Mesodermal cell (in vitro differentiated cells): ENCODE results near the gene GBA2. TPM values are rescaled to one million over a fixed set of nuclear protein-coding genes. Genes with fewer than 3 reads are reported as not detected.
A peak's percentile ranks its signal among the peaks of the same experiment; 100 is the strongest.

Source experiments
- H3K27ac ChIP-seq: 2 replicates; pipeline ENCODE4 v1.7.0; 2013; ENCODE audit warnings: mild to moderate bottlenecking, low read depth, low read length, moderate library complexity; ENCODE audit not compliant: severe bottlenecking
- H3K36me3 ChIP-seq: 2 replicates; pipeline ENCODE4 v1.7.1; 2013; ENCODE audit warnings: mild to moderate bottlenecking, low read length, moderate library complexity; ENCODE audit not compliant: control insufficient read depth, insufficient read depth
- H3K4me1 ChIP-seq: one replicate; pipeline ENCODE4 v1.7.1; 2013; ENCODE audit warnings: mild to moderate bottlenecking, low read length; ENCODE audit not compliant: insufficient read depth, control insufficient read depth, poor library complexity, severe bottlenecking
- H3K4me3 ChIP-seq: 2 replicates; pipeline ENCODE4 v1.7.0; 2013; ENCODE audit warnings: low read length, control low read depth, mild to moderate bottlenecking; ENCODE audit not compliant: insufficient read depth, poor library complexity, severe bottlenecking; ENCODE audit errors: extremely low read depth
- H3K9me3 ChIP-seq: 2 replicates; pipeline ENCODE4 v1.7.1; 2013; ENCODE audit warnings: mild to moderate bottlenecking, low read length, moderate library complexity; ENCODE audit not compliant: control insufficient read depth
- WGBS, 2 experiments: methylation state at CpG; one replicate each; pipeline ENCODE4 v1.1.5; 2013; ENCODE audit warnings: missing lambda C conversion rate in 2 of 2; ENCODE audit not compliant: insufficient coverage in 2 of 2; 5-methylcytosine and 5-hydroxymethylcytosine counted together
- polyA plus RNA-seq, 2 experiments: library from polyadenylated mRNA; stranded (reverse); fragments of 50-300 nt; gene quantifications; one replicate each; pipeline ENCODE4 v1.2.3, GENCODE V29; 2013

The GBA2 gene
- polyA plus RNA-seq (2013, experiment 1 of 2), result 78.5 TPM
- 58.0 TPM for polyA plus RNA-seq (2013, experiment 2 of 2)

GRCh38 chr9:35748858-35749514, at the start of gene GBA2, which contains the start of gene RGP1:
GBA2 (minus strand) TSS chr9:35749228; CDS start chr9:35748704, 524 bp downstream.
RGP1 (plus strand) TSS chr9:35749287; CDS start chr9:35749756, 469 bp downstream.
- Histone ChIP-seq H3K27ac (peak within 1 kb of the TSS; percentile 60), H3K9me3 (no peaks in the 10 kb centered on the region), H3K4me1 (peaks cover 30% of the 10 kb centered on the region), H3K36me3 (peaks cover 58% of the 10 kb centered on the region), H3K4me3 (peak within 1 kb of the TSS; percentile 89)
- 0% methylated on average over 40 to 68 of the region's 69 CpGs for WGBS, 2 experiments

GRCh38 chr9:35797311-35798109, 48.5 kb upstream of the GBA2 start:
- WGBS, 2 experiments, result 88 to 100% methylated on average over 3 of the region's 6 CpGs
- no peak overlapping the region for H3K27ac ChIP-seq
- H3K9me3 ChIP-seq, result no peaks in the 10 kb centered on the region
- peaks cover 48% of the 10 kb centered on the region for H3K4me1 ChIP-seq
- no peak overlapping the region for H3K4me3 ChIP-seq
- peaks cover 28% of the 10 kb centered on the region for H3K36me3 ChIP-seq

- peaks cover 10% of the 10 kb centered on the region for H3K36me3 ChIP-seq
- no peaks in the 10 kb centered on the region for H3K9me3 ChIP-seq
- H3K4me3 ChIP-seq, result no peak overlapping the region
- H3K27ac ChIP-seq, result no peak overlapping the region
- peaks cover 53% of the 10 kb centered on the region for H3K4me1 ChIP-seq
Observed at GRCh38 chr9:35795695-35796094, 46.7 kb upstream of the GBA2 start.

GRCh38 chr9:35793461-35793860, 44.4 kb upstream of the GBA2 start:
- Histone ChIP-seq H3K4me3 (peak overlapping the region; percentile 3), H3K9me3 (no peaks in the 10 kb centered on the region)
- WGBS, 2 experiments, result 66 to 90% methylated on average over 2 of the region's 2 CpGs

GRCh38 chr9:35792826-35793225, 43.8 kb upstream of the GBA2 start:
- WGBS, 2 experiments, result 98% methylated on average over 13 to 14 of the region's 14 CpGs

More at GRCh38 chr9:35793461-35793860, 44.4 kb upstream of the GBA2 start:
- Histone ChIP-seq H3K27ac (no peak overlapping the region), H3K4me1 (peaks cover 52% of the 10 kb centered on the region), H3K36me3 (no peaks in the 10 kb centered on the region)

GRCh38 chr9:35792024-35792813, 43.2 kb upstream of the GBA2 start:
- peaks cover 40% of the 10 kb centered on the region for H3K4me1 ChIP-seq
- H3K4me3 ChIP-seq, result peak overlapping the region; percentile 34
- no peak overlapping the region for H3K27ac ChIP-seq
- no peaks in the 10 kb centered on the region for H3K9me3 ChIP-seq
- WGBS, 2 experiments, result 90 to 95% methylated on average over 26 to 30 of the region's 34 CpGs
- H3K36me3 ChIP-seq, result no peaks in the 10 kb centered on the region

More at GRCh38 chr9:35792826-35793225, 43.8 kb upstream of the GBA2 start:
- Histone ChIP-seq H3K27ac (no peak overlapping the region), H3K4me3 (no peak overlapping the region), H3K9me3 (no peaks in the 10 kb centered on the region), H3K4me1 (peaks cover 46% of the 10 kb centered on the region), H3K36me3 (no peaks in the 10 kb centered on the region)

GRCh38 chr9:35791297-35791921, 42.4 kb upstream of the GBA2 start, which contains the start of gene NPR2:
NPR2 (plus strand) TSS chr9:35791591; CDS start chr9:35792409, 818 bp downstream.
- peak within 1 kb of the TSS; percentile 34 for H3K4me3 ChIP-seq
- H3K27ac ChIP-seq, result no peak within 1 kb of the TSS
- 1% methylated on average over 32 to 37 of the region's 64 CpGs for WGBS, 2 experiments
- no peaks in the 10 kb centered on the region for H3K9me3 ChIP-seq
- H3K4me1 ChIP-seq, result peaks cover 37% of the 10 kb centered on the region
- H3K36me3 ChIP-seq, result no peaks in the 10 kb centered on the region

GRCh38 chr9:35790385-35791296, 41.6 kb upstream of the GBA2 start:
- Histone ChIP-seq H3K36me3 (no peaks in the 10 kb centered on the region), H3K4me3 (peak overlapping the region; percentile 19), H3K4me1 (peaks cover 33% of the 10 kb centered on the region), H3K9me3 (no peaks in the 10 kb centered on the region), H3K27ac (no peak overlapping the region)
- 46 to 51% methylated on average over 24 to 34 of the region's 37 CpGs for WGBS, 2 experiments

- 32 to 44% methylated on average over 3 of the region's 4 CpGs for WGBS, 2 experiments
- no peak overlapping the region for H3K4me3 ChIP-seq
- no peak overlapping the region for H3K27ac ChIP-seq
- H3K9me3 ChIP-seq, result no peaks in the 10 kb centered on the region
- H3K36me3 ChIP-seq, result no peaks in the 10 kb centered on the region
- peaks cover 26% of the 10 kb centered on the region for H3K4me1 ChIP-seq
Observed at GRCh38 chr9:35790025-35790384, 41.0 kb upstream of the GBA2 start.
